HEK293 (cell line): ENCODE data around the gene GFOD1.

Experiments used
- TF ChIP-seq, protein P1 (sequence below): fragments of 450-650 bp; formaldehyde crosslinking; IDR thresholded peaks from 2 replicates; pipeline ENCODE4 v1.5.1; 2016; ENCODE audit warnings: missing biosample characterization, missing genetic modification characterization
- TF ChIP-seq, protein P2 (sequence below): fragments of 450-650 bp; formaldehyde crosslinking; IDR thresholded peaks from 2 replicates; pipeline ENCODE4 v1.5.1; 2016; ENCODE audit warnings: missing biosample characterization, missing genetic modification characterization, low read depth

DNA sequence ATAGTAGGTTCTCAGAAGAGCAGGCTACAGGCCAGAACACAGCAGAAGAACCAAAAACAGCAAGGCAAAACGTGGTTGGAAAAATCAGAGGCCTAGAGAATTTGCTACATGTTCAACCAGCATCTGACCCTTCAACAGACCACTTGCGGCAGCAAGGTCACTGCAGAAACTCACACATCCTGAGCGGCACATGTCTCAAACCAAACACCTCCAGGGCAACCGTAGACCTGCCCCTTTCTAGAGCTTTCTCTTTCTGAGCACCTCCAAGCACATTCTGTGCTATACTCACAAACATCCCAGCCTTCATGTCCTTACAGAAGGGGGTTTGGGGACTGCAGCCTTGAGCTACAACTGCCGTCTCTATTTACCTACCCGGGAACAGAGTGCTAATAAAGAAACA lies 52.6 kb downstream of the GFOD1 start:
- TF ChIP-seq, protein P1, sequence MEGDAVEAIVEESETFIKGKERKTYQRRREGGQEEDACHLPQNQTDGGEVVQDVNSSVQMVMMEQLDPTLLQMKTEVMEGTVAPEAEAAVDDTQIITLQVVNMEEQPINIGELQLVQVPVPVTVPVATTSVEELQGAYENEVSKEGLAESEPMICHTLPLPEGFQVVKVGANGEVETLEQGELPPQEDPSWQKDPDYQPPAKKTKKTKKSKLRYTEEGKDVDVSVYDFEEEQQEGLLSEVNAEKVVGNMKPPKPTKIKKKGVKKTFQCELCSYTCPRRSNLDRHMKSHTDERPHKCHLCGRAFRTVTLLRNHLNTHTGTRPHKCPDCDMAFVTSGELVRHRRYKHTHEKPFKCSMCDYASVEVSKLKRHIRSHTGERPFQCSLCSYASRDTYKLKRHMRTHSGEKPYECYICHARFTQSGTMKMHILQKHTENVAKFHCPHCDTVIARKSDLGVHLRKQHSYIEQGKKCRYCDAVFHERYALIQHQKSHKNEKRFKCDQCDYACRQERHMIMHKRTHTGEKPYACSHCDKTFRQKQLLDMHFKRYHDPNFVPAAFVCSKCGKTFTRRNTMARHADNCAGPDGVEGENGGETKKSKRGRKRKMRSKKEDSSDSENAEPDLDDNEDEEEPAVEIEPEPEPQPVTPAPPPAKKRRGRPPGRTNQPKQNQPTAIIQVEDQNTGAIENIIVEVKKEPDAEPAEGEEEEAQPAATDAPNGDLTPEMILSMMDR (tag by site-specific recombination) = no peak
- TF ChIP-seq, protein P2, sequence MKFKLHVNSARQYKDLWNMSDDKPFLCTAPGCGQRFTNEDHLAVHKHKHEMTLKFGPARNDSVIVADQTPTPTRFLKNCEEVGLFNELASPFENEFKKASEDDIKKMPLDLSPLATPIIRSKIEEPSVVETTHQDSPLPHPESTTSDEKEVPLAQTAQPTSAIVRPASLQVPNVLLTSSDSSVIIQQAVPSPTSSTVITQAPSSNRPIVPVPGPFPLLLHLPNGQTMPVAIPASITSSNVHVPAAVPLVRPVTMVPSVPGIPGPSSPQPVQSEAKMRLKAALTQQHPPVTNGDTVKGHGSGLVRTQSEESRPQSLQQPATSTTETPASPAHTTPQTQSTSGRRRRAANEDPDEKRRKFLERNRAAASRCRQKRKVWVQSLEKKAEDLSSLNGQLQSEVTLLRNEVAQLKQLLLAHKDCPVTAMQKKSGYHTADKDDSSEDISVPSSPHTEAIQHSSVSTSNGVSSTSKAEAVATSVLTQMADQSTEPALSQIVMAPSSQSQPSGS (tag by site-specific recombination) = no peak
